Right atrium auricular region (tissue), 2 donors: ENCODE data around the gene CMKLR1. TPM values are rescaled to one million over a fixed set of nuclear protein-coding genes. Genes with fewer than 3 reads are reported as not detected.

Source experiments
- DNase-seq: peaks from one replicate; pipeline ENCODE4 v3.0.0-alpha.2; 2019; ENCODE audit warnings: low spot score
- H3K27ac ChIP-seq, 2 donors: fragments of 200-600 bp; sonication (generic); 1 replicate in 1 of 2; 2 replicates in 1 of 2; pipeline ENCODE4 v1.5.1; 2016 to 2019
- H3K27me3 ChIP-seq, 2 donors: fragments of 200-600 bp; sonication (generic); one replicate each; pipeline versions ENCODE4 v1.5.1 to v1.6.0; 2017 to 2019
- H3K36me3 ChIP-seq: fragments of 200-600 bp; sonication (generic); one replicate; pipeline ENCODE4 v1.5.1; 2016
- H3K4me1 ChIP-seq, 2 donors: fragments of 200-600 bp; sonication (generic); one replicate each; pipeline versions ENCODE4 v1.5.1 to v1.6.0; 2017 to 2019
- H3K4me3 ChIP-seq, 2 donors: fragments of 200-600 bp; sonication (generic); 1 replicate in 1 of 2; 2 replicates in 1 of 2; pipeline ENCODE4 v1.5.1; 2017 to 2019; ENCODE audit warnings: mild to moderate bottlenecking in 1 of 2, moderate library complexity in 1 of 2
- H3K9me3 ChIP-seq, 2 donors: fragments of 200-600 bp; sonication (generic); one replicate each; pipeline ENCODE4 v1.5.1; 2019
- total RNA-seq, 2 donors: library from RNA; depleted of rRNA; stranded (reverse); fragments of >200 nt; gene quantifications; one replicate each; pipeline ENCODE4 v1.1.0, GENCODE V29; 2016
- TF ChIP-seq, protein P1 (sequence below), 2 donors: fragments of 200-600 bp; sonication (generic); IDR thresholded peaks; one replicate each; pipeline ENCODE4 v1.5.1; 2019; ENCODE audit warnings: antibody characterized with exemption in 2 of 2

CMKLR1 gene
- total RNA-seq, 2 donors from 2014 or later, result 6.2 to 11.0 TPM

- Histone ChIP-seq H3K36me3 (no peaks in the 10 kb centered on the region), H3K9me3 (peaks cover 0 to 27% of the 10 kb centered on the region in 2 donors), H3K4me3 (no peak overlapping the region), H3K27me3 (no peaks in the 10 kb centered on the region), H3K4me1 (no peaks in the 10 kb centered on the region), H3K27ac (no peak overlapping the region)
- DNase-seq, result no peak
- TF ChIP-seq, protein P1, sequence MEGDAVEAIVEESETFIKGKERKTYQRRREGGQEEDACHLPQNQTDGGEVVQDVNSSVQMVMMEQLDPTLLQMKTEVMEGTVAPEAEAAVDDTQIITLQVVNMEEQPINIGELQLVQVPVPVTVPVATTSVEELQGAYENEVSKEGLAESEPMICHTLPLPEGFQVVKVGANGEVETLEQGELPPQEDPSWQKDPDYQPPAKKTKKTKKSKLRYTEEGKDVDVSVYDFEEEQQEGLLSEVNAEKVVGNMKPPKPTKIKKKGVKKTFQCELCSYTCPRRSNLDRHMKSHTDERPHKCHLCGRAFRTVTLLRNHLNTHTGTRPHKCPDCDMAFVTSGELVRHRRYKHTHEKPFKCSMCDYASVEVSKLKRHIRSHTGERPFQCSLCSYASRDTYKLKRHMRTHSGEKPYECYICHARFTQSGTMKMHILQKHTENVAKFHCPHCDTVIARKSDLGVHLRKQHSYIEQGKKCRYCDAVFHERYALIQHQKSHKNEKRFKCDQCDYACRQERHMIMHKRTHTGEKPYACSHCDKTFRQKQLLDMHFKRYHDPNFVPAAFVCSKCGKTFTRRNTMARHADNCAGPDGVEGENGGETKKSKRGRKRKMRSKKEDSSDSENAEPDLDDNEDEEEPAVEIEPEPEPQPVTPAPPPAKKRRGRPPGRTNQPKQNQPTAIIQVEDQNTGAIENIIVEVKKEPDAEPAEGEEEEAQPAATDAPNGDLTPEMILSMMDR (IDR thresholded peaks at IDR 0.05), result no peak
Observed at GRCh38 chr12:108380382-108380781, 41.3 kb upstream of the CMKLR1 start.

GRCh38 chr12:108379823-108380222 lies 40.7 kb upstream of the CMKLR1 start:
- no peaks in the 10 kb centered on the region for H3K4me1 ChIP-seq
- no peaks in the 10 kb centered on the region for H3K36me3 ChIP-seq
- no peak for DNase-seq
- H3K4me3 ChIP-seq, result no peak overlapping the region
- H3K27ac ChIP-seq, result no peak overlapping the region
- H3K27me3 ChIP-seq, result no peaks in the 10 kb centered on the region
- peaks cover 0 to 24% of the 10 kb centered on the region in 2 donors for H3K9me3 ChIP-seq
- TF ChIP-seq, protein P1 (IDR thresholded peaks at IDR 0.05), result no peak

GRCh38 chr12:108378926-108379325 lies 39.8 kb upstream of the CMKLR1 start:
- TF ChIP-seq, protein P1 (IDR thresholded peaks at IDR 0.05), result no peak
- H3K4me3 ChIP-seq, result no peak overlapping the region
- H3K36me3 ChIP-seq, result no peaks in the 10 kb centered on the region
- no peak overlapping the region for H3K27ac ChIP-seq
- no peak for DNase-seq
- H3K4me1 ChIP-seq, result no peaks in the 10 kb centered on the region
- no peaks in the 10 kb centered on the region for H3K27me3 ChIP-seq
- peaks cover 0 to 23% of the 10 kb centered on the region in 2 donors for H3K9me3 ChIP-seq

- Histone ChIP-seq H3K36me3 (no peaks in the 10 kb centered on the region), H3K9me3 (peaks cover 0 to 34% of the 10 kb centered on the region in 2 donors), H3K27ac (no peak overlapping the region), H3K4me1 (no peaks in the 10 kb centered on the region), H3K27me3 (no peaks in the 10 kb centered on the region), H3K4me3 (no peak overlapping the region)
- TF ChIP-seq, protein P1 (IDR thresholded peaks at IDR 0.05), result no peak
- no peak for DNase-seq
Observed at GRCh38 chr12:108377260-108377659, 38.1 kb upstream of the CMKLR1 start.

DNA sequence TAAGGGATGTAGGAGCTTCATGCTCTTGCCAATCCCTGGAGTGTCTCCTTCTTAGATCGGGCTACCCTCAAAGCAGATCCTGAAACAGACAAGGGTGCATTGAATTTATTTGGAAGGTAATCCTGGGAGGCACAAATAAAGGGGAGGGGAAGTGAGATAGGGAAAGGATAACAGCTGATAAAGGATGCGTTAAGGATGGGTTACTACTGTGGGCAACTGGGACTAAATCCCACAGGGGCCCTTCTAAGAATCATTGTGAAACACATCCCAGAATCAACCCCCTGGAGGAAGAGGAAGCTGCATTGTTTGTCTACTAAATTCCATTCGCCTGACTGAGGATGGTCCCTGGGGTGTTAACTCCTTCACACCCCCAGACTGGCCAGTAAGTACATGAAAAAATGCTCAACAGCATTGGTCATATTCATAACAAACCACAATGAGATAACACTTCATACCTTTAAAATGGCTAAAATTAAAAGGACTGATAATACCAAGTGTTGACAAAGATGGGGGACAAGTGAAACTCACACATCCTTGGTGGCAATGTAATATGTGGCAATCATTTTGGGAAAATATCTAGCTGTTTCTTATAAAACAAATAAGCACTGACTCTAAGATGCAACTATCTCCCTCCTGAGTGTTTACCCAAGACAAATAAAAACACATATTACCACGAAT lies 37.0 kb upstream of the CMKLR1 start:
- no peak for DNase-seq
- H3K27ac ChIP-seq, result no peak overlapping the region
- TF ChIP-seq, protein P1 (IDR thresholded peaks at IDR 0.05), result no peak
- H3K27me3 ChIP-seq, result no peaks in the 10 kb centered on the region
- H3K36me3 ChIP-seq, result no peaks in the 10 kb centered on the region
- peaks cover 0 to 34% of the 10 kb centered on the region in 2 donors for H3K9me3 ChIP-seq
- H3K4me3 ChIP-seq, result no peak overlapping the region
- no peaks in the 10 kb centered on the region for H3K4me1 ChIP-seq
